GM18870 (cell line): ENCODE results near the gene MAP3K12.
"Not testable (repeated sequence)": the region's sequence is repeated elsewhere in the genome, so short reads cannot be mapped to it uniquely, and the experiment has no call there.

ENCODE experiments used
- ATAC-seq: cut with Tn5 transposase; IDR thresholded peaks from one replicate; pipeline ENCODE4 v1.9.1; 2021; ENCODE audit warnings: moderate library complexity; ENCODE audit not compliant: unreplicated experiment

The MAP3K12 gene

GRCh38 chr12:53492830-53493609 is 6.2 kb downstream of the MAP3K12 start:
- ATAC-seq, result no peak

DNA sequence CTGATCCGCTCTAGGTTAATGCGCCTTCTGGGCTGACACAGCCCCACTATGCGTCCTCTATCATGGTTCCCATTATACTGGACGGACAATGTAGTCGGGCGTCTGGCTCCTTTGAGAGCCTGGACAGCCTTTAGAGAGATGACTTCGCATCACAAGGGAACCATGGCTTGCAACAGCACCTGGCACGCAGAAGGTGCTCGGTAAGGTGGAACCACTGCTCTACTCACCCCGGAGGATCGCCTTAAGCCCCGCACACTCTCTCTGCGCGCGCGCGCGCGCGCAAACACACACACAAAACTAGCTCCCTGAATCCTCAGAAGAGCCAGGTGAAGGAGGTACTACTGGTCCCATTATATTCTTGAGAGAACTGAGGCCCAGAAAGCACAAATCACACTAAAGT is 7.1 kb downstream of the MAP3K12 start:
- no peak for ATAC-seq

DNA sequence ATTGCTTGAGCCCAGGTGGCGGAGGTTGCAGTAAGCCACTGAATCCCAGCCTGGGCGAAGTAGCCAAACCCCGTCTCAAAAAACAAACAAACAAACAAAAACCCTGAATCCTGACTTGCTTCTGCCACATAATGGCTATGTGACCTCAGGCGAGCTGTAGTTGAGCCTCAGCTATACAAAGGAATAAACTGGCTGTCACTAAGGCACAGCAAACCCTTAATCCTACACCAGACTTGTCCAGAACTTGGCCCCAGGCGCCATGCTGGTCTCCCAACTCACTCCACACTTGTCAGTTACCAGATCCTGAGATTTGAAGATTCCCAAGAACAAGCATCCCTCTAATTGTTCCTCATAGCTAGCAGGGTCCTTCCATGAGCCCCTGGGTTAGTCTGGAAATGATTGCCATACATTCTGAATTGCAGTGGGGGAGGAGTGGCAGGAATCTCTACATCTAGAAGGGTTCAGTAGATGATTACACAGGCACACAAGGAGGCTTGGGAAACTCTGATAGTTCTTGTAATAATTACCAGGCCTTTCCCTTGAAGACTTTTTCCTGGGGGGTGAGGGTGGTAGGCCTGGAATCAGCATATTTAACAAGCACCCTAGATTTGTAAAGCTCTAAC is 9.9 kb downstream of the MAP3K12 start:
- ATAC-seq, result no peak

DNA sequence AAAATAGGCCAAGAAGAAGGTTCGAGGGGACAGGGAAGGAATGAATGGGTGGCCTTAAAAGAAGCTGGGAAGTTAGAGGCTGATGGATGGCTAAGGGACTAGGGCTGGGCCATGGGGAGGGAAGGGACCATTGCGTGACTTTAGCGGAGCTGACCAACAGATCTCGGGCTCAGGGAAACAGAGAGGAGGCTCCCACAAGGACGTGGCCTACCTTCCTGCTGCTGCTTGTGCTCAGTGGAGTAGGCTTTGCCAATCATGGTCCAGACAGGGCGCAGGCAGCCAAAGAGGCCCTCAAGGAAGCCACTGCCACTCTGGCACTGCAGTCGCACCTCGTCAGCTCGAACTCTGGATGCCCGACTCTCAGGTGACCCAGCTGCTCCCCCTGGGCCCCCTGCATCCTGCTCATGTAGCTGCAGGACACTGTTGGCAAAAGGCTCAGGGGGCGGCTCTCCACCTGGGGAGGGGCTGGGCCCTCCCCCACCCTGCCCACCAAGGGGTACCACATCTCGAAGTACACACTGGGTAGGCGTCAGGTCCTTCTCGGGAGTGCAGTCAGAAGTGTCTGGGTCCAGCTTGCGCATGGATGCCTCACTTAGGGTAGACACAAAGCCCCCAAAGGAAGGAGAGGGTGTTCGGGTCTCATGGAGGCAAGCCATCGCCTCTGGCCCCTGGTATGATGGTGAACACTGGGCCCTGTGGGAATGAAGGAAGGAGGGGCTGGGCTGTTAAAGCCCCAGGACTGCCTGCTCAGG is 12.3 kb downstream of the MAP3K12 start:
- no peak for ATAC-seq

GRCh38 chr12:53485955-53486735 is 13.1 kb downstream of the MAP3K12 start:
- ATAC-seq, result no peak

DNA sequence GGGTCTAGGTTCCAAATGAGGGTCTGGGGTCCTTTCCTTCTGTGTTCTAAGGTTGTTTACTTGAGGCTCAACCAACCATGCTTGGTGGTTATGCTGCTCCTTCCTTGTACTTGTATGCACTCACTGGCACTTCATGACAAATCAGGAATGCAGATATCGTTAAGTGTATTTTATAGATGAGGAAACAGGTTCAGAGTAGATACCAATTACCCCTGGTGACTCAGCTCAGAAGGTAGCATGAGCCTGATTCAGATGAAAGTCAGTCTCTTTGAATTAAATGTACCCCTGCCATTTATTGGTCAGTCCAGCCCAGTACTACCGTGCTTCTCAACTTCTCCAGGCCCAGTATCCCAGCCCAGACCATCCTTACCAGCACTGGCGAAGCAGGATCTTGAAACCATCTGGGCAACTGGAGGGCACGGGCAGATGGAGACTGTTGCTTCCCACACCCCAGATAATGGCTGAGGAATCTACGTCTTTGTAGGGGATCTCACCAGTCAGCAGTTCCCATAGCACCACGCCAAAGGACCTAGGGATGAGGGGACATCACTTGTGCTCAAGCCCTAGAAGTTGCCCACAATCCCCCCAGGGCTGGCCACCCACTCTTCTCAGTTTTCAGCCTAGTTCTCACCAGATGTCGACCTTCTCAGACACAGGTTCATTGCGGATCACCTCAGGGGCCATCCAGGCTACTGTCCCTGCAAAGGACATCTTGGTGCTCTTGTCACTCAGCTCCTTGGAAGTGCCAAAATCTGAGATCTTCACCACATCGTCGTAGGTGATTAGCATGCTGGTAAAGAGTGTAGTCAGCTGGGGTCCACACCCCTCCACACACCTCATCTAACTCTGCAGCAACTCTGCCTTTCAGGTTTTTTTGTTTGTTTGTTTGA is 14.3 kb downstream of the MAP3K12 start:
- no peak for ATAC-seq

GRCh38 chr12:53483979-53484377 is 15.3 kb downstream of the MAP3K12 start:
- ATAC-seq, result no peak

DNA sequence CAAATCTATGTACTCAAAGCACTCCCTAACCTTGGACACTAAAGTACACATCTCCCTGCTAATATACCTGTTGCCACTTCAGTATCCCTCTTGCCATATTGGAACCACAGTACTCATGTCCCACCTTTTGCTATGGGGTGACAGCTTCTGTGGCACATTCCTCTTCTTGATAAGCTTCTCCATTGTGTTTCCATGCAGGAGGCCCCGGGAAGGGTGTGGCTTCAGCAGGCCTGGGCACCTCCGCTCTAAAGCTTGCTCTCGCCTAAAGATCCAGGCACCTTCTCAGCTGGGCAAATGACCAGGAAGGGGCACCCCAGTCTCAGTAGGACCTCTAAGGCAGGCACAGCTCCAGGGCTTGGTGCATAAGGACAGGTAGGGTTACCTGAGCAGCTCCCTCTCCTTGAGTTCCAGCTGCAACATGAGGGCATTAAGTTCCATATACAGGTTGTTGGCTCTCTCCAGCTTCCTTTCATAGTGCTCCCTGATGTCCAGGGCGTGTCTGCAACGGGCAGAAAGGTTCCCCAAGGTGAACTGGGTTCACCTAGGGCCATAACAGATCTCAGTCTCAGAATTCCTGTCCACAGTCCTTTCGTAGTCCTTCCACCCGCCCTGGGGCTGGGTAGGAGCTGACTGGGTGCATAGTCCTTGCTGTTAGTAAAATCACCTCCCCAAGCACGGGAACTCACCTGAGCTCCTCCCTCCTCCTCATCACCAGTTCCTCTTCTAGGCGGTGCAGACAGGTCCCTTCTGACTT is 15.9 kb downstream of the MAP3K12 start:
- ATAC-seq, result no peak

- no peak for ATAC-seq
Observed at GRCh38 chr12:53482626-53483168, 16.6 kb downstream of the MAP3K12 start.

- ATAC-seq, result no peak
Observed at GRCh38 chr12:53481939-53482586, 17.2 kb downstream of the MAP3K12 start.

- ATAC-seq, result not testable (repeated sequence)
Observed at GRCh38 chr12:53481458-53481857, 17.8 kb downstream of the MAP3K12 start.

- no peak for ATAC-seq
Observed at GRCh38 chr12:53480491-53481442, 18.5 kb downstream of the MAP3K12 start.

DNA sequence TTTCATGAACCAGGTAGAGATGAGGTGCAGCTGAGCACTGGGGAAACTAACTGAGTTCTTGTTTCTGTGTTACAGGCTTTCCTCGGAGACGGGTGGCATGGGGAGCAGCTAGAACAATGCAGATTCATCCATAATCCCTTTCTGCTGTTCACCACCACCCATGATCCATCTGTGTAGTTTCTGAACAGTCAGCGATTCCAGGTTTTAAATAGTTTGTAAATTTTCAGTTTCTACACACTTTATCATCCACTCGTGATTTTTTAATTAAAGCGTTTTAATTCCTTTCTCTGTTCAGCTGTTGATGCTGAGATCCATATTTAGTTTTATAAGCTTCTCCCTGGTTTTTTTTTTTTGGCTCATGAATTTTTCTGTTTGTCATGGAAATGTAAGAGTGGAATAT is 19.9 kb downstream of the MAP3K12 start:
- ATAC-seq, result no peak

GRCh38 chr12:53478865-53479264 is 20.4 kb downstream of the MAP3K12 start:
- ATAC-seq, result no peak

DNA sequence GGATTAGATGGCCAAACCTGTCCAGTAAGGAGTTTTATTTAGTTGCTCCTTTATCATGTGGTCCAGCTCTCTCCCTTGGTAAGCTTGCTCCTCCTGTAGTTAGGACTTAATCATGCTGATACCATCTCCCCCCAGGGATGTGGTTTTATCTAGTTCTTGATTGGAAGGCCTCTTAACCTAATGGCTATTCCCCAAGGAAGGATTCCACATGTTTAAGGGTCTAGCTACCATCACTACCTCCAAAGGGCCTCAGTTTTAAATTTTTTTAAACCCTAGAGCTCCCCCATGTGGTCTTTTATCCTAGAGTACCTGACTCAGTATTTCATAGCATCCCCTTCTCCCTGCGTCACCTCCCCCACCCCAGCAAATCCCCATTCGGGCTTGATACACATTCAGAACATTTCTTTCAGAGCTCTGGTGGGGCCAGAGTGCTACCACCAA is 22.5 kb downstream of the MAP3K12 start:
- no peak for ATAC-seq

- ATAC-seq, result no peak
Observed at GRCh38 chr12:53474819-53475218, 24.4 kb downstream of the MAP3K12 start.

- ATAC-seq, result no peak
Observed at GRCh38 chr12:53474077-53474476, 25.2 kb downstream of the MAP3K12 start.
